ENCODE results near the gene SLC39A10.
"Not testable (repeated sequence)": the region's sequence is repeated elsewhere in the genome, so short reads cannot be mapped to it uniquely, and the experiment has no call there.

Gene SLC39A10

GRCh38 chr2:195645413-195645812 lies 11.6 kb upstream of the SLC39A10 start:
- no peak for DNase-seq

- DNase-seq, result no peak
Observed at GRCh38 chr2:195646424-195646823, 10.6 kb upstream of the SLC39A10 start.

- peak in 1 of 58 donors; percentile 13 for DNase-seq
Observed at GRCh38 chr2:195647302-195647701, 9.7 kb upstream of the SLC39A10 start.

GRCh38 chr2:195648370-195648769 lies 8.7 kb upstream of the SLC39A10 start:
- not testable (repeated sequence) for DNase-seq

- DNase-seq, result no peak
Observed at GRCh38 chr2:195648787-195649186, 8.2 kb upstream of the SLC39A10 start.

- DNase-seq, result no peak
Observed at GRCh38 chr2:195649629-195650190, 7.3 kb upstream of the SLC39A10 start.

GRCh38 chr2:195651046-195651445 lies 6.0 kb upstream of the SLC39A10 start:
- DNase-seq, result no peak

GRCh38 chr2:195652911-195653310 lies 4.1 kb upstream of the SLC39A10 start:
- no peak for DNase-seq

GRCh38 chr2:195656161-195656858 lies 716 bp upstream of the SLC39A10 start:
- DNase-seq, result peak in 1 of 58 donors; percentile 48

GRCh38 chr2:195657634-195658540 lies 861 bp downstream of the SLC39A10 start:
- DNase-seq, result peak in 51 of 58 donors; percentile 6 to 72 (median 48)

GRCh38 chr2:195658541-195658890 lies 1.5 kb downstream of the SLC39A10 start:
- peak in 1 of 58 donors; percentile 10 for DNase-seq

- no peak for DNase-seq
Observed at GRCh38 chr2:195659114-195659513, 2.1 kb downstream of the SLC39A10 start.

GRCh38 chr2:195659982-195660890 lies 3.2 kb downstream of the SLC39A10 start:
- DNase-seq, result peak in 38 of 58 donors; percentile 1 to 76 (median 25)

GRCh38 chr2:195662138-195662537 lies 5.1 kb downstream of the SLC39A10 start:
- DNase-seq, result no peak

GRCh38 chr2:195663007-195663406 lies 6.0 kb downstream of the SLC39A10 start:
- DNase-seq, result no peak

- no peak for DNase-seq
Observed at GRCh38 chr2:195664528-195664927, 7.5 kb downstream of the SLC39A10 start.

GRCh38 chr2:195665153-195665552 lies 8.1 kb downstream of the SLC39A10 start:
- DNase-seq, result not testable (repeated sequence)

GRCh38 chr2:195666113-195666712 lies 9.2 kb downstream of the SLC39A10 start:
- no peak for DNase-seq

- DNase-seq, result no peak
Observed at GRCh38 chr2:195667974-195668373, 10.9 kb downstream of the SLC39A10 start.

- no peak for DNase-seq
Observed at GRCh38 chr2:195670191-195670590, 13.2 kb downstream of the SLC39A10 start.

GRCh38 chr2:195671563-195671962 lies 14.5 kb downstream of the SLC39A10 start:
- no peak for DNase-seq
